SK-N-SH (cell line): ENCODE measurements around the gene RPAP2. TPM values are rescaled to one million over a fixed set of nuclear protein-coding genes. Genes with fewer than 3 reads are reported as not detected.

ENCODE experiments used
- CTCF ChIA-PET: fragments of 300-600, 350-600 bp; formaldehyde crosslinking; extraction: SDS; loops from one replicate; lab custom pipeline; 2021; lab: Yijun Ruan, JAX
- POLR2A ChIA-PET: fragments of 350-600 bp; sonication (Branson Sonifier 250); formaldehyde crosslinking; extraction: SDS; loops from one replicate; lab custom pipeline; 2020; ENCODE audit warnings: antibody characterized with exemption, inconsistent platforms; lab: Yijun Ruan, JAX
- DNase-seq: peaks from one replicate; pipeline ENCODE4 v3.0.0; 2012
- H2AFZ ChIP-seq: fragments of 200-600 bp; sonication (generic); 2 replicates; pipeline ENCODE4 v1.8.1; 2016; ENCODE audit warnings: antibody characterized with exemption, mild to moderate bottlenecking, low read depth
- H3F3A ChIP-seq: fragments of 200-600 bp; sonication (generic); replicated peaks from 2 replicates; pipeline ENCODE3; 2016; ENCODE audit warnings: antibody characterized with exemption, mild to moderate bottlenecking; ENCODE audit not compliant: insufficient read depth
- H3K27ac ChIP-seq, 2 experiments: fragments of 200-500 bp in 1 of 2; fragments of 200-600 bp in 1 of 2; sonication (Bioruptor generic) in 1 of 2; sonication (generic), shearing (Covaris generic) in 1 of 2; 2 replicates each; pipeline versions ENCODE4 v1.5.1 to v1.6.1; 2014 to 2016; ENCODE audit warnings: low read depth in 2 of 2, inconsistent platforms in 1 of 2, low read length in 1 of 2, mild to moderate bottlenecking in 1 of 2, mixed read lengths in 1 of 2
- H3K27me3 ChIP-seq: fragments of 200-600 bp; sonication (generic), shearing (Covaris generic); 2 replicates; pipeline ENCODE4 v1.6.1; 2016; ENCODE audit warnings: mixed run types; ENCODE audit not compliant: insufficient read depth
- H3K36me3 ChIP-seq, 2 experiments: fragments of 200-500 bp in 1 of 2; fragments of 200-600 bp in 1 of 2; sonication (Bioruptor generic) in 1 of 2; sonication (generic) in 1 of 2; replicated peaks in 1 of 2; 2 replicates each; pipeline versions ENCODE3 to v1.5.1; 2014 to 2016; ENCODE audit warnings: low read length in 1 of 2, mild to moderate bottlenecking in 1 of 2; ENCODE audit not compliant: insufficient read depth in 2 of 2, control insufficient read depth in 1 of 2
- H3K4me1 ChIP-seq, 2 experiments: fragments of 200-500 bp in 1 of 2; fragments of 200-600 bp in 1 of 2; sonication (Bioruptor generic) in 1 of 2; sonication (generic), shearing (Covaris generic) in 1 of 2; 2 replicates each; pipeline versions ENCODE4 v1.5.1 to v1.6.1; 2014 to 2016; ENCODE audit warnings: low read depth in 1 of 2, low read length in 1 of 2, mixed run types in 1 of 2; ENCODE audit not compliant: insufficient read depth in 2 of 2, control insufficient read depth in 1 of 2
- H3K4me2 ChIP-seq: fragments of 200-600 bp; sonication (generic), shearing (Covaris generic); 2 replicates; pipeline ENCODE4 v1.6.1; 2017; ENCODE audit warnings: mixed run types
- H3K4me3 ChIP-seq, 2 experiments: fragments of 200-500 bp in 1 of 2; fragments of 200-600 bp in 1 of 2; sonication (Bioruptor generic) in 1 of 2; sonication (generic), shearing (Covaris generic) in 1 of 2; 2 replicates each; pipeline versions ENCODE4 v1.5.1 to v1.8.1; 2014 to 2016; ENCODE audit warnings: low read depth in 2 of 2, inconsistent platforms in 1 of 2, low read length in 1 of 2, mild to moderate bottlenecking in 1 of 2, mixed read lengths in 1 of 2, moderate library complexity in 1 of 2
- H3K79me2 ChIP-seq: fragments of 200-600 bp; sonication (generic); 2 replicates; pipeline ENCODE4 v1.8.1; 2017; ENCODE audit warnings: mild to moderate bottlenecking; ENCODE audit not compliant: insufficient read depth
- H3K9ac ChIP-seq: fragments of 200-600 bp; sonication (generic); 2 replicates; pipeline ENCODE4 v1.6.1; 2017; ENCODE audit warnings: mixed run types
- H3K9me2 ChIP-seq: fragments of 200-600 bp; sonication (generic); 2 replicates; pipeline ENCODE4 v1.6.1; 2017; ENCODE audit warnings: mixed run types
- H3K9me3 ChIP-seq: fragments of 200-600 bp; sonication (generic); 2 replicates; pipeline ENCODE4 v1.6.1; 2017; ENCODE audit warnings: mixed run types, mild to moderate bottlenecking, moderate library complexity
- H4K20me1 ChIP-seq: fragments of 200-600 bp; sonication (generic); 2 replicates; pipeline ENCODE4 v1.6.1; 2017; ENCODE audit warnings: mild to moderate bottlenecking, mixed run types; ENCODE audit not compliant: insufficient read depth
- CTCF ChIP-seq: fragments of 200-600 bp; sonication (generic); IDR thresholded peaks from 2 replicates; pipeline ENCODE4 v1.6.1; 2017; ENCODE audit warnings: antibody characterized with exemption, mild to moderate bottlenecking, moderate library complexity
- PBX3 ChIP-seq: IDR thresholded peaks from 2 replicates; pipeline ENCODE4; 2012
- RCOR1 ChIP-seq: fragments of 150-350 bp; IDR thresholded peaks from 2 replicates; pipeline ENCODE4 v1.6.1; 2017; ENCODE audit warnings: antibody characterized with exemption, low read length
- REST ChIP-seq: IDR thresholded peaks from 2 replicates; pipeline ENCODE4 v1.6.1; 2012; ENCODE audit warnings: mild to moderate bottlenecking, low read depth, low read length, moderate library complexity
- WGBS: methylation state at CpG from one replicate; pipeline ENCODE4 v1.1.6; 2017; ENCODE audit warnings: low lambda C conversion rate; 5-methylcytosine and 5-hydroxymethylcytosine counted together
- polyA plus RNA-seq, 3 experiments: library from polyadenylated mRNA; depleted of rRNA; stranded (reverse); fragments of >200 nt; gene quantifications; 2 replicates each; pipeline ENCODE4 v1.2.3, GENCODE V29; 2012

Gene RPAP2
- polyA plus RNA-seq, 1 of the 3 experiments (the other 2 are of a cell fraction): 3.4 TPM

- no peaks in the 10 kb centered on the region for H3K4me1 ChIP-seq
These were observed 143.0 kb downstream of the RPAP2 start for GRCh38 chr1:92441697-92442342.

More at GRCh38 chr1:92441697-92442342, 143.0 kb downstream of the RPAP2 start:
- H4K20me1 ChIP-seq: no peaks in the 10 kb centered on the region
- no peak overlapping the region for H3K4me2 ChIP-seq
- H3K79me2 ChIP-seq: no peaks in the 10 kb centered on the region
- no peak overlapping the region for H3K27ac ChIP-seq
- no peak overlapping the region for H3K4me3 ChIP-seq
- no peak for DNase-seq
- no peak overlapping the region for H3K9ac ChIP-seq
- no peak overlapping the region for H2AFZ ChIP-seq
- no peaks in the 10 kb centered on the region for H3K9me2 ChIP-seq
- POLR2A ChIA-PET: no interaction called here
- H3K36me3 ChIP-seq: no peaks in the 10 kb centered on the region
- CTCF ChIA-PET: interaction anchor here (1.0 kb wide), 1 partner anchor 131 kb away, joined by 3 read pairs; no protein-coding TSS in a partner anchor
- H3F3A ChIP-seq: no peaks in the 10 kb centered on the region
- 76% methylated on average over 32 of the region's 32 CpGs for WGBS
- TF ChIP-seq REST (no peak), RCOR1 (no peak), CTCF (no peak), PBX3 (no peak)
- H3K9me3 ChIP-seq: no peaks in the 10 kb centered on the region
- no peaks in the 10 kb centered on the region for H3K27me3 ChIP-seq
